HG03108 (cell line): ENCODE results near the gene SSX3.
"Not testable (repeated sequence)": the region's sequence is repeated elsewhere in the genome, so short reads cannot be mapped to it uniquely, and the experiment has no call there.

Experiments used
- ATAC-seq: cut with Tn5 transposase; IDR thresholded peaks from one replicate; pipeline ENCODE4 v1.9.1; 2021; ENCODE audit warnings: moderate library complexity; ENCODE audit not compliant: unreplicated experiment

SSX3 gene, protein sequence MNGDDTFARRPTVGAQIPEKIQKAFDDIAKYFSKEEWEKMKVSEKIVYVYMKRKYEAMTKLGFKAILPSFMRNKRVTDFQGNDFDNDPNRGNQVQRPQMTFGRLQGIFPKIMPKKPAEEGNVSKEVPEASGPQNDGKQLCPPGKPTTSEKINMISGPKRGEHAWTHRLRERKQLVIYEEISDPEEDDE

DNA sequence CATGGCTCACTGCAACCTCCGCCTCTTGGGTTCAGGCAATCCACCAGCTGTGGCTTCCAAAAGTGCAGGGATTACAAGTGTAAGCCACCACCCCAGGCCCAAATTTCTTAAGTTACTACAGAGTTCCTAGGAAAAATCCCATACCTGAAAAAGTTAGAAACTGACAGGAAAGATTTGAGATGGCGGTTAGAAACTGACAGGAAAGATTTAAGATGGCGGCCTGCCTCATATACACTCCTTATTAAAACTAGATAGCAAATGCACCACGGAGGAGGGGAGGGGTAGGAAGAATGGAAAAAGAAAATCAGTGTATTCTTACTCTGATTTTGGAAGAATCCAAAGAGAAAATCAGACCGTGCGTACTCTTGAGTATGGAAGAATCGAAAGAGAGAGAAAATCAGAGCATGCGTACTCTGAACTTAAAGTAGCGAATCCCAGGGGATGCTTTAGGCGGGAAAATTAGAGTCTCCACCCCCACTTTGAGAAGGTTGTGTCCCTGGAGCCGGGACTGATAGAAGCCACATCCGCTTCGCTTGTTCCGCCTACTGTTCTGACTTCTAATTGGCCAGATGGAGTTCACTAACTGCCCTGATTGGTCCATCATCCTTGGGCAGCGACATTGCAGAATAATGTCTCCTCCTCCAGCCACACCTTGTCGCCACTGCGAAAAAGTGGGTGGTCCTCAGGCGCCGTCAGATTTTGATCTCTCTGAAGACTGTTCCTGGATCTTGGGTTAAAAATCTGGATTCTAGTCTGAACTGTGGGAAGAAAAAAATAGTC is at the start of gene SSX3:
SSX3 (minus strand) TSS at position 389 of the 780 bp plus-strand sequence. CDS start 1,454 bp downstream, outside the sequence.
- ATAC-seq: not testable (repeated sequence)

DNA sequence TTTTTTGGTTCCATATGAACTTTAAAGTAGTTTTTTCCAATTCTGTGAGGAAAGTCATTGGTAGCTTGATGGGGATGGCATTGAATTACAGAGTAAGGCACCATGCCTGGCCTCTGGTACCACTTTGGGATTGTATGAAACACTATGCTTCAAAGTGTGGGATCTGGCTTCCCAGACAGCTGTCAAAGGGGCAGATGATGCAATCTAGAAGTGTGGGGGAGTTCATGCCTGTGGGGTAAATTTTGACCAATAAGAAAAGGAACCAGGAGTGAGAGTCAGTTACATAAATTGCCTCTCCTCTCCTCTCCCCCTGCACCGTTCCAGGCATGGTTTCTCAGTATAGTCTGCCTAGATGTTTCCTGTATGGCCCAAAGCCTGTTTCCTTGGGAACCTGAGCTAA is 41.3 kb upstream of the SSX3 start:
- ATAC-seq: not testable (repeated sequence)

DNA sequence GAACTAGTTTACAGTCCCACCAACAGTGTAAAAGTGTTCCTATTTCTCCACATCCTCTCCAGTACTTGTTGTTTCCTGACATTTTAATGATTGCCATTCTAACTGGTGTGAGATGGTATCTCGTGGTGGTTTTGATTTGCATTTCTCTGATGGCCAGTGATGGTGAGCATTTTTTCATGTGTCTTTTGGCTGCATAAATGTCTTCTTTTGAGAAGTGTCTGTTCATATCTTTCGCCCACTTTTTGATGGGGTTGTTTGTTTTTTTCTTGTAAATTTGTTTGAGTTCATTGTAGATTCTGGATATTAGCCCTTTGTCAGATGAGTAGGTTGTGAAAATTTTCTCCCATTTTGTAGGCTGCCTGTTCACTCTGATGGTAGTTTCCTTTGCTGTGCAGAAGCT is 40.4 kb upstream of the SSX3 start:
- ATAC-seq: not testable (repeated sequence)

DNA sequence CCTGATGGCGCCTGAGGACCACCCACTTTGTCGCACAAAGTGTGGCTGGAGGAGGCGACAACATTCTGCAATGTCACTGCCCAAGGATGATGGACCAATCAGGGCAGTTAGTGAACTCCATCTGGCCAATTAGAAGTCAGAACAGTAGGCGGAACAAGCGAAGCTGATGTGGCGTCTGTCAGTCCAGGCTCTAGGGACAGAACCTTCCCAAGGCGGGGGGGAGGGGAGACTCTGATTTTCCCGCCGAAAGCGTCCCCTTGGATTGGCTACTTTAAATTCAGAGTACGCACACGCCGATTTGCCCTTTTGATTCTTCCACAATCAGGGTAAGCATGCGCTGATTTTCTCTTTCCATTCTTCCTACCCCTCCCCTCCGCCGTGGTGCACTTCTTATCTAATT is 26.7 kb upstream of the SSX3 start, which contains the start of gene SSX4:
SSX4 (plus strand) TSS at position 301 of the 400 bp plus-strand sequence. CDS start 515 bp downstream, outside the sequence.
- not testable (repeated sequence) for ATAC-seq

DNA sequence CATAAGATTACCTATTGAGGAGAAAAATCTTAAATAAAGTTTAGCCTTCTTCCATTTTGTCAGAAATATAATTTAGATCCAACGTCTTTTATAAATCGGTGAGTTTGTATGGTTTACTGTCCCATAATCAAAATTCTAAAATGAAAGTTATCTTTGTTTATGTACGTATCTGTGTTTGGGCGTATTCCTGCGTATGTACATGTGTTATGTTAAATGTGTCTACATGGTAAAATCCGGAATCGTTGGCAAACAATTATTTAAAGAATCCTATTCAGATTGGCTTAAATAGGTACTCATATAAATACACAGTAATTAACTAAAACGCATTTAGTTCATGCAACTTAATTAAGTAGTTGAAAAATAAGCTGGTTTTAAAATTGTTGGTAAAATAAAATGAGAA is 13.9 kb upstream of the SSX3 start:
- ATAC-seq: not testable (repeated sequence)

DNA sequence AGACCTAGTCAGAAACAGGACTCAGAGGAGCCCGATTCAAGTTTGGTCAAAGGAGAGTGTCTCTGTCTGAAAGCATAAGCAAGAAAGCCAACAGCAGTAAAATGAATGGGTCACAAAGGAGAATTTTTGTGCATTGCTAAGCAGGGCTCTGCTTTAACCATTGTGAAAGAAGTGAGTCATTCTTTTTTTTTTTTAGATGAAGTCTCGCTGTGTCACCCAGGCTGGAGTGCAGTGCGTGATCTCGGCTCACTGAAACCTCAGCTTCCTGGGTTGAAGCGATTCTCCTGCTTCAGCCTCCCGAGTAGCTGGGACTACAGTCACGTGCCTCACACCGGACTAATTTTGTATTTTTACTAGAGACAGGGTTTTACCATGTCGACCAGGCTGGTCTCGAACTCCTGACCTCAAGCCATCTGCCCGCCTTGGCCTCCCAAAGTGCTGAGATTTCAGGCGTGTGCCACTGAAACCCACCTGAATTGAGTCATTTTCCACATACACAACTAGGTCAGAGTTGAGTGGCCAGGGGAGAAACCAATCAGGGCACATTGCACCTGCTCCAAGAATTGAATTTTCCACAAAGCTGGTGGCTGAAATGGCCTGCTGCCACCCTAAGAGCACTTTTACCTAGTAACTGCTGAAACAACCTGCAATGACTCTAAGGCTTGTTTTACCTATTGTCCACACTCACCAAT is 11.4 kb upstream of the SSX3 start:
- ATAC-seq: not testable (repeated sequence)

DNA sequence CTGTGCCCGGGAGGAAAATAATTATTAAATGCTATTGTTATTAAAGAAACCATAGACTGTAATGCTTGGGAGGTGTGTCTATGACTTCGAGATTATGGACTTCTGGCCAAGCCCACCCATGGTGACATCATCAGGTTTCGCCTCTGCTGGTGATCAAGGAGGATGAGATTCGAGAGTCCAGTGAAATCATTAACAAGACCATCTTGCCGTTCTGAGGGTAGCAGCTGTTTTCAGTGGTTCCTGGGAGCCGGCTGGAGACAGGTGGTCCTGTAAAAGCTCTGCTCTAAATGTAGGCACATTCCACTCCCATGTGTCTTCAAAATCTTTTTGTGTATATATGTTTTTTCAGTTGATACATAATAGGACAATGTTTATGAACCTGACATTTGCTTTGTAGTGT is 2.8 kb upstream of the SSX3 start:
- ATAC-seq: not testable (repeated sequence)

DNA sequence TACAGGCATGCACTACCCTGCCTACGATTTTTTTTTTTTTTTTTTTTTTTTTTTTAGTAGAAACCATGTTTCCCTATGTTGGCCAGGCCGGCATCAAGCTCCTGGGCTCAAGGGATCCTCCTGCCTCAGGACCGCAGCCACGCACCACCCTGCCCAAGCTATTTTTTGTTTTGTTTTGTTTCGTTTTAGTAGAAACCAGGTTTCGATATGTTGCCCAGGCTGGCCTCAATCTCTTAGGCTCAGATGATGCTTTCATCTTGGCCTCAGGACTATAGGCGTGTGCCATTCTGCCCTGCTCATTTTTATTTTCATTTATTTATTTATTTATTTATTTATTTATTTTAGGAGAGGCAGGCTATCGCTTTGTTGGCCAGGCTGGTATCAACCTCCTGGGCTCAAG is 1.2 kb upstream of the SSX3 start:
- no peak for ATAC-seq

DNA sequence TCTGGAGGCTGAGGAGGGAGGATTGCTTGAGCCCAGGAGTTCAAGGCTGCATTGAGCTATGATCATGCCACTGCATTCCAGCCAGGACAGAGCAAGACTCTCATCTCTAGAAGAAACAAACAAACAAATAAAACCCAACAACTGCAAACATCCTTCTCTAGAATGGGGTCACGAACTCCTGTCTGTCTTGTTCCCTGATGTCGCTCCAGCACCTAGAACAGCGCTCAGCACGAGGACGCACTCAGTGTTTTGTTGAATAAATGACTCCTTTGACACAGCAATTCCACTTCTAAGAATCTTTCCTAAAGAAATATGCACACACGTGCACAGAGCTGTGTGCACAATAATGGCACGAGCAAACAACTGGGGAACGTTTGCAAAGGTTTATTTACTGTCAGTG is 10.4 kb downstream of the SSX3 start:
- not testable (repeated sequence) for ATAC-seq

DNA sequence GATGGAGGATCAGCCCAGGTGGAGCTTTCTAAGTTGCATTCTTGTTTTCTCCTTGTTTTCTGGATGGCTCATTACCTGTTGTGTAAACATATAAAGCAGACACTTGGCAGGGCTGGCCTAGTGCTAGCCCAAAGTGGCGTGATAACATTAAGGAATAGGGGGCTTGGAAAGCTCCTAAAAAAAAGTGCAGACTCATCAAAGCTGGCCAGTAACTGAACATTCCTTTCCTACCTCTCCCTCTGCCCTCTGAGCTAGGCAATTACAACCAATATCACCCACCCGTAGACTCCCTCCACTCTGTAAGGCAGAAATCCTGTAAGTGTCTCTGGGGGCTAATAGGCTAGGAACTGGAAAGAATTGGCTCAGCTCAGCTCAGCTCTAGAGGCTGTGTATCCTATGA is 42.5 kb downstream of the SSX3 start:
- ATAC-seq: not testable (repeated sequence)

DNA sequence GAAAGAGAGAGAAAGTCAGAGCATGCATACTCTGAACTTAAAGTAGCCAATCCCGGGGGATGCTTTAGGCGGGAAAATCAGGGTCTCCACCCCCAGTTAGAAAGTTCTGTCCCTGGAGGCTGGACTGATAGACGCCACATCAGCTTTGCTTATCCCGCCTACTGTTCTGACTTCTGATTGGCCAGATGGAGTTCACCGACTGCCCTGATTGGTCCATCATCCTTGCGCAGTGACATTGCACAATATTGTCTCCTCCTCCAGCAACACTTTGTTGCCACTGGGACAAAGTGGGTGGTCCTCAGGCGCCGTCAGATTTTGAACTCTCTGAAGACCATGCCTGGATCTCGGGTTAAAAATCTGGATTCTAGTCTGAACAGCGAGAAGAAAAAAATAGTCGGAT is 50.3 kb downstream of the SSX3 start:
- ATAC-seq: no peak
